Posterior vena cava (tissue), 2 donors: ENCODE results near the gene MAL. TPM values are rescaled to one million over a fixed set of nuclear protein-coding genes. Genes with fewer than 3 reads are reported as not detected.
"Not testable (repeated sequence)": the region's sequence is repeated elsewhere in the genome, so short reads cannot be mapped to it uniquely, and the experiment has no call there.

Experiments
- DNase-seq: peaks from one replicate; pipeline ENCODE4 v3.0.0-alpha.2; 2020; ENCODE audit warnings: low spot score
- intact Hi-C, 2 donors: fragments of 100-400 bp; cut with DNase I; formaldehyde crosslinking; loops; one replicate each; pipeline versions ENCODE4 v1.14.1 to v1.14.2; 2022 to 2023
- total RNA-seq, 2 donors: library from RNA; stranded (reverse); fragmentation: NEBNext Ultra II Directional; extraction: Animal tissue kit (Norgen Biotek cat#: 25700); gene quantifications; one replicate each; pipeline ENCODE4 v1.2.1, GENCODE V29; 2021
- donor health status: DM: yes; HTN: yes; CAD: no.
- donor health status: DM: yes; HTN: yes; CAD: no.

Gene MAL
- total RNA-seq, 2 donors from 2014 or later = 1.0 to 1.6 TPM

- DNase-seq = peak; percentile 50
- intact Hi-C loops = no loop called here
Observed at GRCh38 chr2:95073856-95074662, 48.6 kb downstream of the MAL start.

DNA sequence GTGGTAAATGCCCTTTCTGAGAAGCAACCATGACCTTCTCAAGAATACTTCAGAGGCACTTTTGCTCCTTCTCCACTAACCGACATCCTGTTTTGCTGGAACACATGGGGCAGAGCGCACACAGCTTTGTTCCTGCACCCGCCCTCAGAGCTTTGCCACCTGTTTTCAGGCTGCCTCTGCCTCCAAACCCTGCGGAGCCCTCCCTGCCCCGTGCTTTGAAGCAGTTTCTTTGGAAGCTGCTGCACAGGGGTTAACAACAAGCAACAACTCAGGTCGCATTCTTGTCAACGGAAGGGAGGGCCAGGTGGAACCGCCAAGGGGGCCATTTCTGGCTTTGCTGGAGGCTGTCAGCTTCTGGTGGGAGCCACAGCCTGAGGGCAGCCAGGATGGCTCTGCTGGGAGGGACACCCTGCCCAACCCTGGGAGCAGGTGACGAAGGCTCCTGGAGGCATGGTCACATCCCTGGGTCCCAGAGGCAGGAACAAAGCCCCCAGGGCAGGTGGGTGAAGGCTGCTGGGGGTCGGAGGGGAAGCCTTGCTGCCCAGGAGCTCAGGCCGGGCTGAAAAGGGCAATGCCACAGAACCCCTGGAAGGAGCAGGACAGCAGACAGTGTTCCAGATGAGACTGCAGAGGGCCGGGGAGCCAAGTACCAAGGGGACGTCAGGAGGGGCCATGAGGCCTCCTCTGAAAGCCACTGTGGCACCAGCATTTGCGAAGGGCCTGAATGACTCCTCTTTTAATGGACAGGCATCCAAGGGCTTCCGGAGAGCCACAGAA, 49.3 kb downstream of the MAL start:
- intact Hi-C loops = no loop called here
- DNase-seq = no peak

GRCh38 chr2:95075440-95076132, 50.1 kb downstream of the MAL start:
- intact Hi-C loops = no loop called here
- no peak for DNase-seq

GRCh38 chr2:95076705-95077529, 51.4 kb downstream of the MAL start:
- DNase-seq = peak; percentile 89
- intact Hi-C loops = no loop called here

- intact Hi-C loops = no loop called here
- no peak for DNase-seq
Observed at GRCh38 chr2:95077530-95077825, 52.0 kb downstream of the MAL start.

DNA sequence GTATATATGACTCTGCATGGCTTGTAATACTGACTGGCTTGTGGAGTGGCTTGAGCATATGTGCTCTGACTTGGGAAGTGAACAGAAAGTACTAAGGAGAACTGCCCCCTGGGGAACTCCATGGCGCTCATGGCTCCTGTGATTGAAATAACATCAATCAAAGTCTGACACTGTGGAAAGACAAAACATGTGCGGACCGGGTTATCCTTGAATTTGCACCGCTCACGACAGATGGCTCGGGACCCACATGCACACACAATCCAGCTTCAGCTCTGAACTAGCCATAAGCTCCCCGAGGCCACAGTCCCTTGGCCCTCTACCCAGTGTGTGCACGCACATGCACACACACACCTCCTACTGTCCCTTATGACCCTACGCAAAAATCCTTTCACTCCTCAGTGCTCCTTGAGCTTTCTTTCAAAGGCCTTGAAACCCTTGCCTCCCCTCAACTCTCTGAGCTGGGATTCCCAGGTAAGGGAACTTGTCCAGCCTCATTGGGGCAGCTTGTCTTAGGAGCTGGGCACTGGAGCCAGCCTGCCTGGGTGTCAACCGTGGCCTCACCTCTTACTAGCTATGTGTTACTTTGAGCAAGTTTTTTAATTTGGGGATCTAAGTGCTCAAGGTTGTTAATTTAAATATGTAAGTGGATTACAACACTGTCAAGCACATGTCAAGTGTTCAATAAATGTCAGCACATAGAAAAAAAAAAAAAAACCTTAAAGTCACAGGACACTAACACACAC, 52.5 kb downstream of the MAL start:
- intact Hi-C loops = no loop called here
- DNase-seq = no peak

GRCh38 chr2:95079199-95079683, 53.7 kb downstream of the MAL start:
- intact Hi-C loops = no loop called here
- DNase-seq = no peak

DNA sequence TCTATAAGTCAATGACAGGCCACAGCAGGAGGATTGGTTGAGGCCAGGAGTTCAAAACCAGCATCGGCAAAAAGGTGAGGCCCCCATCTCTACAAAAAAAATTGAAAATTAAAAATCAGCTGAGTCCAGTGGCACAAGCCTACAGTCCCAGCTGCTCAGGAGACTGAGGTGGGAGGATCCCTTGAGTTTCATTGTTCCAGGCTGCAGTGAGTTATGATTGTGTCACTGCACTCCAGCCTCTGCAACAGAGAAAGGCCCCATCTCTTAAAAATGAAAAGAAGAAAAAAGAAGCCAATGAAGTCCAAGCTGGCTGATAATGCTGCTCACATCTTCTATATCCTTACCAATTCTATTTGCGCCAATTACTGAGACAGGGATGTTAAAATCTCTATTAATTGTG, 57.0 kb downstream of the MAL start:
- intact Hi-C loops = no loop called here
- no peak for DNase-seq

DNA sequence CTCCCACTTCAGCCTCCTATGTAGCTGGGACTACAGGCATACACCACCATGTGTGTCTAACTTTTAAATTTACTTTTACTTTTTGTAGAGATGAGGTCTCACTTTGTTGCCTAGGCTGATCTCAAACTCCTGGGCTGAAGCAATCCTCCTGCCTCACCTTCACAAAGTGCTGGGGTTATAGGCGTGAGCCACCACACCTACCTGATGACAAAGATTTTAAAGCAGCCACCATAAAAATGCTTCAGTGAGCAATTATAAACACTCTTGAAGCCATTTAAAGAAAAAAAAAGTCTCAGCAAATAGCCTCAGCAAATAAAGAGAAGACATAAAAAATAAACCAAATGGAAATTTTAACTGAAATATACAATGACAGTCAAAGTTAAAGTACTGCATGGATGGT, 60.5 kb downstream of the MAL start:
- intact Hi-C loops = no loop called here
- DNase-seq = no peak

DNA sequence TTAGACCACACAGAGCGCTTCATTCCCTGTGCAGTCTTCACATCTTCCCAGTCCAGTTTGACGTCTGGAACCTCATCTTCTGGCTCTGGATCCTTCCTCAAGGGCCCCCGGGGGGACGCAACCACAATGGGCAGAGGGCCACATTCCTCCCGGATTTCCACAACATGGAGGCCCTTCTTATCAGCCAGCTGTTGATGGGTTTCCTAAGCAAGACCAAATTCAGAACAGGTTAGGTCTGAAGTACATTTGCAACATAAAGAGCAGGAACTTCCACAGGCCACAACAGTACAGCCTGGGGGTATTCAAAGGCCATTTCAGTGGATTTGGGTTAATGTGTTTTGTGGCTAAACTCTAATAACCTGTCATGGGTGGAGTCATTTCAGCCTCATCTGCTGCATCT, 61.9 kb downstream of the MAL start:
- intact Hi-C loops = no loop called here

DNA sequence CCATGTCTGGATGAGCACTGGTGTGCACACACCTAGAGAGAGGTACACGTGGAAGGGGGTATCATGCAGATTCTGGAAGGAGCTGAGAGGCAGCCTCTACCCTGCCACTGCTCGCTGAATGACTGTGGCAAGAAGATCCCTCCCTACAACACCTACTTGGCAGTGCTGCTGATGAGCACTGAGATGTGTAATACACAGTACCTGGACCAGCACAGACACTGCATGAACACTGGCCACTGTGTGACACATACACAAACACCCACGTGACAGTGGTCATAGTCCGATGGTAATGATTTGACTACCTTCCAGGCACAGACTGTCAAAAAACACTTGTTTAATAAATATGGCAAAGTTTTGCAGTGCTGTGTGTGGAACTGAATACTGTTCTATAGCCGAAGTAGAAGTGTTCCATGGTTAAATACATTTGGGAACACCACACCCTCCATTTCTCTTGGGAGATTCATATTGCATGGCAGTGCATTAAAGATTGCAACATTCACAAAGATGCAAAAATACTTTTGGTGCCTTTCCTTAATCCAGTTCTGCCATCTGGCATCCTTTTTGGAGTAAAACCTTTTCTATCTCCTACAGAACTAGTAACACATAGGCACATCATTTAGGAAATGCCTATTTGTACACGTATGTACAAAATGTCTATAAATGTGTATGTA, 66.5 kb downstream of the MAL start:
- DNase-seq = no peak
- intact Hi-C loops = no loop called here

More for the DNA sequence above, 61.9 kb downstream of the MAL start:
- no peak for DNase-seq

DNA sequence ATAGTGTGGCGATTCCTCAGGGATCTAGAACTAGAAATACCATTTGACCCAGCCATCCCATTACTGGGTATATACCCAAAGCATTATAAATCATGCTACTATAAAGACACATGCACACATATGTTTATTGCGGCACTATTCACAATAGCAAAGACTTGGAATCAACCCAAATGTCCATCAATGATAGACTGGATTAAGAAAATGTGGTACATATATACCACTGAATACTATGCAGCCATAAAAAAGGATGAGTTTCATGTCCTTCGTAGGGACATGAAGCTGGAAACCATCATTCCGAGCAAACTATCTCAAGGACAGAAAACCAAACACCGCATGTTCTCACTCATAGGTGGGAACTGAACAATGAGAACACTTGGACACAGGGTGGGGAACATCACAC, 72.8 kb downstream of the MAL start:
- intact Hi-C loops = not testable (repeated sequence)

GRCh38 chr2:95099910-95100309, 74.4 kb downstream of the MAL start:
- intact Hi-C loops = no loop called here
- no peak for DNase-seq

More for the DNA sequence above, 72.8 kb downstream of the MAL start:
- not testable (repeated sequence) for DNase-seq

Other genes starting within 250 kb of the MAL start
- gene TEKT4, start 154.3 kb upstream of the MAL start, total RNA-seq = not detected
- gene MRPS5, start 96.1 kb downstream of the MAL start, total RNA-seq = 10 to 100 TPM; 32.2 to 33.7 TPM
- 10 to 100 TPM; 12.2 to 14.9 TPM for gene ZNF514, start 134.1 kb downstream of the MAL start, total RNA-seq
- 1 to 10 TPM; 2.2 to 2.7 TPM for gene ZNF2, start 140.1 kb downstream of the MAL start, total RNA-seq
- 1 to 10 TPM; 4.1 to 4.8 TPM for gene ZNF892, start 181.8 kb downstream of the MAL start, total RNA-seq
- gene PROM2, start 248.7 kb downstream of the MAL start, total RNA-seq = 1 to 10 TPM in 1 of 2 donors, under 1 TPM in 1; 0.28 to 2.2 TPM